ENCODE data around the gene HRH1. TPM values are rescaled to one million over a fixed set of nuclear protein-coding genes. Genes with fewer than 3 reads are reported as not detected.

The HRH1 gene
- total and polyA plus RNA-seq, 2 of the 13 experiments (the other 11 are each of a cell fraction or from before 2014, with no cell fraction given): not detected

GRCh38 chr3:11290743-11291680 is 136.7 kb downstream of the HRH1 start:
- H3K4me2 ChIP-seq (ENCODE audit: low read depth, low read length): no peak overlapping the region
- 95% methylated on average over 11 of the region's 11 CpGs for WGBS (ENCODE audit: low lambda C conversion rate)
- POLR2A ChIA-PET: interaction anchor here (1.7 to 2.6 kb wide), 2 partner anchors 19 kb away, joined by 4 to 9 read pairs; partner anchors contain the start of gene ATG7
- no peak overlapping the region for H3K4me3 ChIP-seq (replicated peaks in 1 of 3; ENCODE audit: insufficient read depth in 1 of 3, low read depth in 2 of 3, low read length in 3 of 3)
- no peak overlapping the region for H3K27ac ChIP-seq (ENCODE audit: extremely low read length, insufficient read depth, low read length)
- no peaks in the 10 kb centered on the region for H4K20me1 ChIP-seq (ENCODE audit: insufficient read depth, low read length)
- FAIRE-seq (no peak), ATAC-seq (no peak), DNase-seq (ENCODE audit: low spot score) (no peak)
- no peak overlapping the region for H2AFZ ChIP-seq (ENCODE audit: low read length)
- no peak overlapping the region for H3K9ac ChIP-seq (ENCODE audit: insufficient read depth, low read depth, low read length)
- intact Hi-C loops (cut with micrococcal nuclease; ENCODE audit: unreplicated experiment): no loop called here
- in situ Hi-C loops (cut with HindIII; ENCODE audit: extremely low pct_ligation_motif_present, low pct_unique_long_range_greater_than_20kb): no loop called here
- BruUV-seq (replicated peaks): no TSS peak
- no peaks in the 10 kb centered on the region for H3K9me3 ChIP-seq (ENCODE audit: low read length)
- H3K4me1 ChIP-seq (ENCODE audit: insufficient read depth, low read length): peaks cover 8% of the 10 kb centered on the region; the same call in 1 of the 2 replicates
- no peaks in the 10 kb centered on the region for H3K27me3 ChIP-seq (ENCODE audit: control insufficient read depth in 1 of 2, insufficient read depth in 2 of 2, low read length in 2 of 2)
- peaks cover 0 to 2% of the 10 kb centered on the region in 2 experiments; a peak in 2 of 5 replicates for H3K36me3 ChIP-seq (replicated peaks in 1 of 2; ENCODE audit: control insufficient read depth in 1 of 2, insufficient read depth in 2 of 2, low read length in 2 of 2)
- TF ChIP-seq SP4 (CRISPR knock-in tag; IDR thresholded peaks at IDR 0.05) (no peak), RBAK (CRISPR knock-in tag; IDR thresholded peaks at IDR 0.05) (no peak), ZNF292 (CRISPR knock-in tag; IDR thresholded peaks at IDR 0.05; ENCODE audit: borderline replicate concordance, low read depth) (no peak), ZNF616 (CRISPR knock-in tag; IDR thresholded peaks at IDR 0.05; ENCODE audit: low read depth) (no peak)
- H3K79me2 ChIP-seq (ENCODE audit: insufficient read depth, low read length): no peaks in the 10 kb centered on the region
- CTCF ChIA-PET (ENCODE audit: low intra/inter-chr PET ratio, low total read pairs): no interaction called here

GRCh38 chr3:11291808-11292207 is 137.5 kb downstream of the HRH1 start:
- FAIRE-seq: no peak
- H3K9me3 ChIP-seq (ENCODE audit: low read length): no peaks in the 10 kb centered on the region
- no peak for ATAC-seq
- peaks cover 8% of the 10 kb centered on the region; the same call in 1 of the 2 replicates for H3K4me1 ChIP-seq (ENCODE audit: insufficient read depth, low read length)
- no peak overlapping the region for H3K4me3 ChIP-seq (replicated peaks in 1 of 3; ENCODE audit: insufficient read depth in 1 of 3, low read depth in 2 of 3, low read length in 3 of 3)
- H4K20me1 ChIP-seq (ENCODE audit: insufficient read depth, low read length): no peaks in the 10 kb centered on the region
- TF ChIP-seq HCFC1 (IDR thresholded peaks at IDR 0.05; ENCODE audit: low read depth, low read length) (no peak), EEA1 (CRISPR knock-in tag; IDR thresholded peaks at IDR 0.05; ENCODE audit: borderline replicate concordance) (no peak), CBX5 (CRISPR knock-in tag; IDR thresholded peaks at IDR 0.05; ENCODE audit: borderline replicate concordance) (no peak), RNF219 (CRISPR knock-in tag; IDR thresholded peaks at IDR 0.05) (no peak), ZNF335 (CRISPR knock-in tag; IDR thresholded peaks at IDR 0.05) (no peak), TFE3 (CRISPR knock-in tag; IDR thresholded peaks at IDR 0.05) (no peak)
- intact Hi-C loops (cut with micrococcal nuclease; ENCODE audit: unreplicated experiment) (no loop called here), in situ Hi-C loops (cut with HindIII; ENCODE audit: extremely low pct_ligation_motif_present, low pct_unique_long_range_greater_than_20kb) (no loop called here)
- no TSS peak for BruUV-seq (replicated peaks)
- H3K27me3 ChIP-seq (ENCODE audit: control insufficient read depth in 1 of 2, insufficient read depth in 2 of 2, low read length in 2 of 2): no peaks in the 10 kb centered on the region
- H3K36me3 ChIP-seq (replicated peaks in 1 of 2; ENCODE audit: control insufficient read depth in 1 of 2, insufficient read depth in 2 of 2, low read length in 2 of 2): peaks cover 0 to 2% of the 10 kb centered on the region in 2 experiments; a peak in 2 of 5 replicates
- H3K9ac ChIP-seq (ENCODE audit: insufficient read depth, low read depth, low read length): no peak overlapping the region
- no peak overlapping the region for H3K27ac ChIP-seq (ENCODE audit: extremely low read length, insufficient read depth, low read length)
- no peaks in the 10 kb centered on the region for H3K79me2 ChIP-seq (ENCODE audit: insufficient read depth, low read length)
- ChIA-PET CTCF (ENCODE audit: low intra/inter-chr PET ratio, low total read pairs) (no interaction called here), POLR2A (interaction anchor here (1.7 kb wide), 1 partner anchor 20 kb away, joined by 4 read pairs; the partner anchor contains the start of gene ATG7)
- no peak overlapping the region for H2AFZ ChIP-seq (ENCODE audit: low read length)
- no peak for DNase-seq (ENCODE audit: low spot score)
- 91% methylated on average over 5 of the region's 5 CpGs for WGBS (ENCODE audit: low lambda C conversion rate)
- no peak overlapping the region for H3K4me2 ChIP-seq (ENCODE audit: low read depth, low read length)
